SK-MEL-5 (cell line): ENCODE data around the gene RNGTT. TPM values are rescaled to one million over a fixed set of nuclear protein-coding genes. Genes with fewer than 3 reads are reported as not detected.
"Not testable (repeated sequence)": the region's sequence is repeated elsewhere in the genome, so short reads cannot be mapped to it uniquely, and the experiment has no call there.

Experiments used
- DNase-seq: peaks from one replicate; pipeline ENCODE4 v3.0.0-alpha.2; 2016; ENCODE audit warnings: low read depth, low spot score
- in situ Hi-C: cut with HindIII; loops from 2 replicates; pipeline ENCODE4 v1.10.0; 2016; ENCODE audit warnings: low sequenced_read_pairs, high pct_unique_total_duplicates, low pct_unique_long_range_greater_than_20kb
- total RNA-seq: library from RNA; depleted of rRNA; stranded (reverse); fragments of >200 nt; shearing (Covaris generic); gene quantifications from 2 replicates; pipeline ENCODE4 v1.2.3, GENCODE V29; 2014

Gene RNGTT
- total RNA-seq, 1 experiment from 2014 or later: 22.4 TPM

- in situ Hi-C loops, DNase-seq: not testable (repeated sequence)
Observed at GRCh38 chr6:88983129-88983528, 19.7 kb upstream of the RNGTT start.

- in situ Hi-C loops: no loop called here
- peak; percentile 73 for DNase-seq
Observed at GRCh38 chr6:88982720-88983119, 19.3 kb upstream of the RNGTT start.

GRCh38 chr6:88975369-88975768 is 12.0 kb upstream of the RNGTT start:
- in situ Hi-C loops: no loop called here
- no peak for DNase-seq

- no peak for DNase-seq
- in situ Hi-C loops: no loop called here
Observed at GRCh38 chr6:88972504-88973423, 9.3 kb upstream of the RNGTT start.

GRCh38 chr6:88970301-88970700 is 6.9 kb upstream of the RNGTT start:
- in situ Hi-C loops: no loop called here
- no peak for DNase-seq

GRCh38 chr6:88969255-88969654 is 5.8 kb upstream of the RNGTT start:
- in situ Hi-C loops, DNase-seq: not testable (repeated sequence)

- no peak for DNase-seq
- in situ Hi-C loops: no loop called here
Observed at GRCh38 chr6:88967891-88968290, 4.5 kb upstream of the RNGTT start.

- no peak for DNase-seq
- in situ Hi-C loops: no loop called here
Observed at GRCh38 chr6:88965691-88966090, 2.3 kb upstream of the RNGTT start.

GRCh38 chr6:88964509-88964908 is 1.1 kb upstream of the RNGTT start:
- DNase-seq: no peak
- in situ Hi-C loops: no loop called here

GRCh38 chr6:88958842-88959241 is 4.6 kb downstream of the RNGTT start:
- DNase-seq: no peak
- in situ Hi-C loops: no loop called here

- DNase-seq: no peak
- in situ Hi-C loops: no loop called here
Observed at GRCh38 chr6:88953550-88954386, 9.7 kb downstream of the RNGTT start.

GRCh38 chr6:88952065-88952704 is 11.2 kb downstream of the RNGTT start:
- DNase-seq: no peak
- in situ Hi-C loops: no loop called here

- in situ Hi-C loops: no loop called here
Observed at GRCh38 chr6:88945415-88946008, 17.9 kb downstream of the RNGTT start.

GRCh38 chr6:88933521-88933920 is 29.9 kb downstream of the RNGTT start:
- DNase-seq: no peak
- in situ Hi-C loops: no loop called here

More at GRCh38 chr6:88945415-88946008, 17.9 kb downstream of the RNGTT start:
- no peak for DNase-seq

- DNase-seq, in situ Hi-C loops: not testable (repeated sequence)
Observed at GRCh38 chr6:88932019-88932418, 31.4 kb downstream of the RNGTT start.

- in situ Hi-C loops: no loop called here
- no peak for DNase-seq
Observed at GRCh38 chr6:88922775-88923548, 40.5 kb downstream of the RNGTT start.

GRCh38 chr6:88921734-88922133 is 41.7 kb downstream of the RNGTT start:
- in situ Hi-C loops: no loop called here
- no peak for DNase-seq
